H1 (cell line): Measurements from ENCODE around the gene CELF2.

Experiments
- CTCF ChIP-seq, 3 experiments: IDR thresholded peaks; 1 replicate in 2 of 3; 2 replicates in 1 of 3; pipeline versions ENCODE4 v1.5.1 to v1.6.1; 2011; ENCODE audit warnings: low read length in 3 of 3, mild to moderate bottlenecking in 3 of 3, inconsistent platforms in 2 of 3, low read depth in 1 of 3, moderate library complexity in 1 of 3; ENCODE audit not compliant: insufficient read depth in 1 of 3; ENCODE audit errors: control extremely low read depth in 1 of 3
- GABPA ChIP-seq: IDR thresholded peaks from 2 replicates; pipeline ENCODE4 v1.6.1; 2011; ENCODE audit warnings: mild to moderate bottlenecking, low read length, moderate library complexity, borderline replicate concordance; ENCODE audit not compliant: insufficient read depth
- HDAC6 ChIP-seq: IDR thresholded peaks from one replicate; pipeline ENCODE4 v1.7.1; 2012; ENCODE audit warnings: low read depth, mild to moderate bottlenecking, inconsistent platforms, low read length, moderate library complexity
- JUN ChIP-seq: IDR thresholded peaks from 2 replicates; pipeline ENCODE4 v1.6.1; 2011; ENCODE audit warnings: low read depth, mild to moderate bottlenecking, improper control_type of control experiment, low read length
- POLR2A ChIP-seq, 2 experiments: IDR thresholded peaks; 1 replicate in 1 of 2; 2 replicates in 1 of 2; pipeline ENCODE4 v1.6.1; 2011; ENCODE audit warnings: low read depth in 2 of 2, low read length in 2 of 2, mild to moderate bottlenecking in 2 of 2; ENCODE audit errors: control extremely low read depth in 1 of 2
- POLR2AphosphoS5 ChIP-seq: IDR thresholded peaks from 2 replicates; pipeline ENCODE4 v1.6.1; 2011; ENCODE audit warnings: low read depth, low read length
- SIN3A ChIP-seq, 2 experiments: IDR thresholded peaks in 1 of 2; conservative IDR thresholded peaks in 1 of 2; 2 replicates each; pipeline ENCODE4 v1.6.1; 2011 to 2012; ENCODE audit warnings: low read length in 2 of 2, improper control_type of control experiment in 1 of 2, low read depth in 1 of 2, mild to moderate bottlenecking in 1 of 2
- SUZ12 ChIP-seq: fragments of 200-600 bp; sonication (generic); IDR thresholded peaks from 2 replicates; pipeline ENCODE4 v1.6.1; 2012; ENCODE audit warnings: mild to moderate bottlenecking, inconsistent platforms, low read length, moderate library complexity, mixed read lengths
- TCF12 ChIP-seq: IDR thresholded peaks from 2 replicates; pipeline ENCODE4 v1.6.1; 2011; ENCODE audit warnings: low read depth, mild to moderate bottlenecking, low read length

- TF ChIP-seq JUN: no peak
- no peak for TF ChIP-seq SIN3A (conservative IDR thresholded peaks at IDR 0.05 in 1 of 2, IDR thresholded peaks at IDR 0.05 in 1 of 2; ENCODE audit: low read depth in 1 of 2, low read length in 2 of 2)
- no peak for TF ChIP-seq GABPA
- TF ChIP-seq TCF12: no peak
- TF ChIP-seq CTCF (IDR thresholded peaks at IDR 0.05; ENCODE audit: control extremely low read depth in 1 of 3, insufficient read depth in 1 of 3, low read depth in 1 of 3, low read length in 3 of 3): no peak
- TF ChIP-seq POLR2AphosphoS5: no peak
- TF ChIP-seq POLR2A (IDR thresholded peaks at IDR 0.05; ENCODE audit: control extremely low read depth in 1 of 2, low read depth in 2 of 2, low read length in 2 of 2): no peak
- TF ChIP-seq SUZ12: no peak
- no peak for TF ChIP-seq HDAC6
These were observed 275.7 kb downstream of the CELF2 start for GRCh38 chr10:11293332-11293731.
